GM19468 (cell line): ENCODE measurements around the gene CHRFAM7A.
"Not testable (repeated sequence)": the region's sequence is repeated elsewhere in the genome, so short reads cannot be mapped to it uniquely, and the experiment has no call there.

Source experiments
- ATAC-seq: cut with Tn5 transposase; IDR thresholded peaks from one replicate; pipeline ENCODE4 v1.9.1; 2021; ENCODE audit warnings: mild to moderate bottlenecking, moderate library complexity, moderate number of reproducible peaks; ENCODE audit not compliant: unreplicated experiment; ENCODE audit errors: extremely low read depth

Gene CHRFAM7A

DNA sequence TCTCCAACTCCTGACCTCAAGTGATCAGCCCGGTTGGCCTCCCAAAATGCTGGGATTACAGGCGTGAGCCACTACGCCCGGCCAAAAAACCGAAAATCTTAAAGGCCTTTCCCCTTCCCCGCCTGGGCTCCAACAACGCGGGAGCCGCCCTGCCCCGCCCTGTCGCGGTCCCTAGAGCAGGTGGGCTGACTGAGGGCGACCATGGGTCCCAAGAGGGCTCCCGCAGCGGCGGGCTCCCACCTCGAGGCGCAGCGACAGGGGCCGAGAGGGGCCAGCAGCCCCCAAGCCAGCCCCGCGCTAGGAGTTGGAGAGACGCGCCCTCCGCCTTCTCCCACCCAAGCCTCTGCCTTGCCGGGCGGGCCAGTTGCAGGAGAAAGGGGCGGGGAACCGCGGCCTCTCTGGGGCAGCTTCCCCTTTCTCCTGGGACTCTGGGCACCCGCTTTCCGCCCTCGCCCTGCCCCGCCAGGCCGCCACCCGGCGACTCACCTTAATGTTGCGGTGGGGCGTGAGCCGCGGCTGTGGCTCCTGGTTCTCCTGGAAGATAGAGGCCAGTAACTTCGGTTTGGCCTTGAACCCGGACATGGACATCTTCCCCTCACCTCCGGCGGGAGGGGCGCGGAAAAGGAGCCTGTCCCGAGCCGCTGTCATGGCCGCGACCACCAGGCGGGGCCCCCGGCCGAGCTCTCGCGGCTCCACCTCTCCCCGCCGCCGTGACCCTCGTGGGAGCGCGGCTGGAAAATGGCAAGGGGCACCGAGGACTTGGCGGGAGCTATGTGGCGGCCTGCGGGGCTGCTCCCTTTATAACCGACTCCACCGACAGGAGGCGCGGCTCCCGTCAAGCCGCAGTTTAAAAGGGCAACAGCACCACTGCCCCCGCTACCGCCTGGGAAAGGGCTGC, at the start of gene CHRFAM7A:
Gene CHRFAM7A, minus strand, starts transcription at position 775 of the 898 bp plus-strand sequence. CDS start 10,189 bp downstream, outside the sequence.
- ATAC-seq = not testable (repeated sequence)

DNA sequence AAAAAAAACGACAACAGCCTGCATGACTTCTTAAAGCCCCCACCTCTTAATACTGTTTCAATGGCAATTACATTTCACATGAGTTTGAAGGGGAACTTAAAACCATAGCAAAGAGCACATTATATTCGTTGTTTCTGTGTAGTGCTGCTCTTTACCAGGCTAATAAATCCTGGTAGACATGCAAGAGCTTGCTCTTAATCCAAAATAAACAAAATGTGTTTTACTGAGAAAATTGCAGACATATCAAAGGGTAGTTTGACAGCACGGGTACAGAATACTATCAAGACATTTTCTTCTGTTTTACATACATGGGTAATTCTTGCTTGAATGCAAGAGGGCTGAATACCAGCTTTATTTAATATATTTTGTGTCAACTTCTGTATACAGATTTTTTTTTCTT, 45.0 kb upstream of the CHRFAM7A start:
- ATAC-seq = not testable (repeated sequence)

DNA sequence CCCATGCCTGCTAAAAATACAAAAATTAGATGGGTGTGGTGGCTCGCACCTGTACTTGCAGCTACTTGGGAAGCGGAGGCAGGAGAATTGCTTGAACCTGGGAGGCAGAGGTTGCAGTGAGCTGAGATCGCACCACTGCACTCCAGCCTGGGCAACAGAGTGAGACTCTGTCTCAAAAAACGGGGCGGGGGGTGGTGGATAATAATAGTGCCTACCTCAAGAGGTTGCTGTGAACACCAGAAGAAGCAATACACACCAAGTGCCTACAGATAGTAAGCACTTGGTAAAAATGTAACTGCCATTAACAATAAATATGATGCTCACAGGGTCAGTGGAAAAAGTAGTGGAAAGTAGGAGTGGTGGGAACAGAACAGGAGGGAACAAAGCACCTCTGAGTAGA, 42.5 kb upstream of the CHRFAM7A start:
- ATAC-seq = not testable (repeated sequence)

DNA sequence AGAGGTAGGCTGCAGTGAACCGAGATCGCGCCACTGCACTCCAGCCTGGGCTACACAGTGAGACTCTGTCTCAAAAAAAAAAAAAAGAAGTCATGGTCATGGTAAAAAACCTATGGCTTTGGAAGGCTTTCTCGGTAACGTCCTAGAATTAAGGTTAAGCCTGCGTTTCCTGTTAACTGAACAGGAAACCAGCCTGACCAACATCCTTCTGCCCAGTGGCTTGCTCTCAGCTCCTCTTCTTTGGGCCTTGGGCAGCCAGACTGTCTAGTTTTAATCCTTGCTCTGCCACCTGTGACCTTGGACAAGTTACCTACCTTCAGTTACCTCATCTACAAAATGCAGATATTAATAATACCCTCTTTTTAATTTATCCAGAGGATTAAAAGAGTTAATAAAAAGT, 27.4 kb upstream of the CHRFAM7A start:
- ATAC-seq = not testable (repeated sequence)

DNA sequence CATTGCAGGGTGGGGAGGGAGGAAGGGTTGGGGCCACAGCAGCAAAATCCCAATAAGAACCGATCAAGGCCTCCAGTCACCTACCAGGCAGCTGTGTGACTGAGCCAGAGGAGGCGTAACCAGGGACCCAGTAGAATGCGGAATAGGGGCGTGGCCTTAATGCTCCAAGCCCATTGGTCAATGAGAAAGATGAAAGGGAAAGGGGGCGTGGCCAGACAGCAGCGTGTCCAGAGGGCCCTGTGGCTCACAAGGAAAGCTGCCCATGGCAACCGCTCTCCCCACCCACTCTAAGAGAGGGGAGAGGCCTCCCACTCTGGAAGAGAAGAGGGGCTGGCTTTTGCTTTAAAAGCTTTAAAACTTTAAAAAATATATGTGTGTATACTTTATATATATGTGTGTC, 20.8 kb upstream of the CHRFAM7A start, which contains the start of gene GOLGA8R:
Gene GOLGA8R, minus strand, starts transcription at position 101 of the 400 bp plus-strand sequence. Its CDS starts 98 bp downstream, at position 3.
- ATAC-seq = not testable (repeated sequence)

DNA sequence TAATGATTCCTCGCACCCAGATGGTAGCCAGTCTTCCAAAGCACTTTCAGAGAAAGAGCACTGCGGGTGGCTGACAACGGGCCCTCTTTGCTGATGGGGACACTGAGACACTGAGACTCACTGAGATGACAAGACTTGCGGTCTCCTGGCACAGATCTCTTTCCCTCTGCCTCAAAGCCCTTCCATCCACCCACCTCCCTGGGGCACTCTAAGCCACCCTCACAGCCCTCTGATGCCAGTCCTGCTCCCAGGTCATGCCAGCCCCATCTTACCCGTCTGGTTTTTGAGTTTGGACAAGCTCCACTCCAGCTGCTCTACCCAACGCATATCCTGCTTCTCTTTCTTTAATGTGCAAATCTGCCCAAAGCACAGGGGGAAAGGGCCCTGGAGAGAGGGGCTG, 14.3 kb upstream of the CHRFAM7A start:
- not testable (repeated sequence) for ATAC-seq

DNA sequence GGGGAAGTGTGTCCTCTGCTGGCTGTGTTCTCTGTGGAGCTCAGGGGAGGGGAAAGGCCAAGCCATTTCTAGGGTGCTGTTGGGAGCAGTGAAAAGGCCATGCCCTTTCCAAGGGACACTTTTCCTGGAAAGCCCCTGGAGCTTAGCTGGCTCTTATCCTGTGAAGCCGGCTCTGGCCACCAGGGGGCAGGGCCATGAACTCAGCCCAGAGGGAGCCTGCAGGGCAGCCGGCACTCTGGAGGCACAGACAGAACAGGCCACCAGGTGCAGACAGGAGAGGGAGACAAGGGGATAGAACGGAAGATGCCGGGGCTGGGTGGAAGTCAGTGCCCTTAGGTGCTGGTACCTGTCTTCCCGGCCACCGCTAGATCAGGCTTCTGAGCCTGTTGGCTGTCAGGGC, 5.6 kb upstream of the CHRFAM7A start:
- ATAC-seq = not testable (repeated sequence)

DNA sequence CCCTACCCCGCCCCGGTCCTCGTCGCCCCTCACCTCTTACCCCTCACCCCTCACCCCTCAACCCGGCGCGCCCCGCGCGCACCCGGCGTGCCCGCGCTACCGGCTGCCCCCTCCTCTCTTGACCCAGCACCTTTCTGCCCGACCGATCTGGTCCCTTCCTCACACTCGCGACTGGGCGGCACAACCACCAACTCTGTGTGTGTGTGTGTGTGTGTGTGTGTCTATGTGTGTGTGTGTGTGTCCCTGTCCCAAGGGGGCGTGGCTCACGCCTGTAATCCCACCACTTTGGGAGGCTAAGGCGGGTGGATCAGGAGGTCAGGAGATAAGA, 288 bp upstream of the CHRFAM7A start:
- not testable (repeated sequence) for ATAC-seq

DNA sequence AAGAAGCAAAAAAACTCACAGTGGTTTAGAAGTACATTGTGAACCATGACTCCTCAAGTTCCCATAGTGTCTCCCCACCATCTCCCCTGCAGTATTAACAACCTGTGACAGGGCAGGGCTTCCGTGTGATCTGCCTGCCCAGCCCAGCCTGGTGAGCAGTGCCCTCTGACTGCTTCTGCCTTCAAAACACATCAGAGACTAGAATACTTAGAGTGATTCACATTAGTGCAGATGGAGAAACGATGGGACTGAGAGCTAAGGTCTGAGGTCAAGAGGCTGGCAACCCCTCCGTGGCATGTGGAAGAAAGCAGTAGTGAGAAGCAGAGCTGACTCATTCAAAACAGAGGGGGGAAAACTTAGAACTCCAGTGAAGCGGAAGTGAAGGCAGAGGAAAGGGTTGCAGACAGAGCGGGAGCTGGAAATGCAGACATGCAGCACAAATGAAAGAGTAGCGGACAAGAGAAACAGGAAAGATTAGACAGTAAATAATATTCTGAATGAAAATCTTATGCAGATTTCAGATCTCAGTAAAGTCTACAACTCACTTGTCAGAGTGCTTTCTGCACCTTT, 6.9 kb downstream of the CHRFAM7A start:
- ATAC-seq = not testable (repeated sequence)

DNA sequence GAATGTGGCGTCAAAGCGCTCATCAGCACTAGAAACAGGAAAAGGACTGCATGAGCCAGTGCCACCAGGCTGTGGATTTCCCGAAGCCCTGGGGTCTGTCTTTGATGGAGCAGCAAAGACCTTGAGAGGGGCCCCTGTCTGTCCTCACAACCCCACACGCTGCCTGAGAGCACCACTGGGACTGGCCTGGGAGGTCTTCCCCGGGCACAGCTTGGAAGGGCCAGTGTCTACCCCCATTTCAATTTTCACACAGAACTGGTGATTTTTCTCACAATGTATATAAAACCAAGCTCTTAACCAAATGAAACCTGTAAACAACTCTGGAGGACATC, 16.3 kb downstream of the CHRFAM7A start:
- not testable (repeated sequence) for ATAC-seq

DNA sequence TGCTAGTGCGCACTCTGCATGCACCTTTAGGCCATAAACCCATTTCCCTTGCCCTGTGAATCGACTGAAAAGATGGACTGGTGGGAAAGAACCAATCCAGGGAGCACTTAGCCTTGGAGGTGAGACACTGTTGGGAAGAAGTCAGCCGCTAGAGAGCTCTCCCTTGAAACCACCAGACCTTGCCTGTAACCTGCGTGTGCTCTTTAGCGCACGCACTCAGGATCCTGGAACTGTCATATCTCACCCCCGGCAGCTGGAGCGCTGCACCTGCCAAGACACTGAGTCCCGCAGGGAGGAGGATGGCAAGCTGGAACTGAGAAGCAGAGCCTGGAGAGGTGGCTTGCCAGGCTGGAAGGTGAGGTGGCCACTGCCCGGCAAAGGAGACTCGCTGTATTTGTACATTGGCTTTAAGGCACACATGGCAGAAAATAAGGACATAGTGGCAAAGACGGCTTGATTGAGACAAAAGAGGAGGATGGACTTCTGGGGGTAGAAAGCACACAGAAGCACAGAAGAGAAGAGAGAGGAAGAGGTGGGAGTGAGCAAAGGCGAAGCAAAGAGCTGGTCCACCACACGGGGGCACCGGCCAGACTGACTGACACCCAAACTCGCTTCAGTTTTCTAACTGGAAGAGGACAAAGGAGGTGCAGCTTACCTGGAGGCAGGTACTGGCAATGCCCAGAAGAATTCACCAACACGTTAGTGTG, 16.8 kb downstream of the CHRFAM7A start:
- ATAC-seq = not testable (repeated sequence)

DNA sequence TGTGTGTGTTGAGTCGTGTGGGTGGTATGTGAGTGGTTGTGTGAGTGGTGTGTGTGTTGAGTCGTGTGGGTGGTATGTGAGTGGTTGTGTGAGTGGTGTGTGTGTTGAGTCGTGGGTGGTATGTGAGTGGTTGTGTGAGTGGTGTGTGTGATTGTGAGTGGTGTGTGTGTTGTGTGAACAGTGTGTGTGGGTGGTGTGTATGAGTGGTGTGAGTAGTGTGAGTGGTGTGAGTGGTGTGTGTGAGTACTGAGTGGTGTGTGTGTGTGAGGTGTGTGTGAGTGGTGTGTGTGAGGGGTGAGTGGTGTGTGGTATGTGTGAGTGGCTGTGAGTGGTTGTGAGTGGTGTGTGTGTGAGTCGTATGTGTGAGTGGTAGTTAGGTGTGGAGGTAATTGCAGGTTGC, 17.5 kb downstream of the CHRFAM7A start:
- ATAC-seq = not testable (repeated sequence)

DNA sequence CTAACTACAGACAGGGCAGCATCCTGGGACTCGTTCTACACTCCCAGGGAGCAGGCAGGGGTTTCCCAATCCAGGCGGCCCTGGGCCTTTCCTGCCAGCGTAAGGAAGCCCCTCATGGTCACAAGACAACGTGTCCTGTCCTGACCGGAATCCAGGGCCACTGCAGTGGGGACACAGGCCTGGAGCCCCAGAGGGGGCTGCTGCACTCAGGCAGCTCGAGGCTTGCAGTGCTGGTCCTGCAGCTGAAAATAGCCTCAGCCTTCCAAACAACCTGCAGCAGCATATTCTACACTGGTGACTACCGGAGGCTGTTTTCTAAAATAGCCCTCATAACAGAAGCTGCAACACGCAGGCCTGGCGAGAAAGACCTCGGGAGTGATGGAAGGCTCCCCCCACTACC, 18.5 kb downstream of the CHRFAM7A start:
- not testable (repeated sequence) for ATAC-seq

DNA sequence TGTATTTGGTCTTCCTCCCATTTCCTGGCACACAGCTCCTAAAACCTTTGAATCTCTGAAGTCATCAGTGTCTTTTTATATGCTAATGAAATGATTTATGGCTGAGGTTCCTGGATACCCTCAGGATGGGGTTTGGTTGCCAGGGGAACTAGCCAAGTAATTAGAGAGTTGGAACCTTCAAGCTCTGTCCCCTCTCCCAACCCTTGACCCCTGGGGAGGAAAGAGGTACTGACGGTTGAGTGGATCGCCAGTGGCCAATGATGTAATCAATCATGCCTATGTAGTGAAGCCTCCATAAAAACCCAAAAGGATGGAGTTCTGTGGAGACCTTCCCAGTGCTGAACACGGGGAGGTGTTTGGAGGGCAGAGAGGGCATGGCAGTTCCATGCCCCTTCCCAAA, 25.1 kb downstream of the CHRFAM7A start:
- not testable (repeated sequence) for ATAC-seq

DNA sequence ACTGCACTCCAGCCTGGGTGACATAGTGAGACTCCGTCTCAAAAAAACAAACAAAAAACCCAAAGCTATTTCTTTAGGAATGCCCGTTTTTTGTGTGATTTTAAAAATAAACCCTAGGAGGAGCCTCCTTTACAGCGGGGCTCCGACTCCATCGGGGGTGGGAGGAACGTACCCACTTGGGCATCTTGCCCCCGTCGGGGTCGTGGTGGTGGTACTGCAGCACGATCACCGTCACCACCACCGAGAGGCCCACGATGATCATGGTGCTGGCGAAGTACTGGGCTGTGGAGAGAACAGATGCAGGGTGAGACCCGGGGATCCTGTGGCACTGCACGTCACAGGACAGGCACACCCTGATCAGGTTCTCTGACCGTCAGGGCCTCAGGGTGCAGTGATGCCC, 26.1 kb downstream of the CHRFAM7A start:
- not testable (repeated sequence) for ATAC-seq

DNA sequence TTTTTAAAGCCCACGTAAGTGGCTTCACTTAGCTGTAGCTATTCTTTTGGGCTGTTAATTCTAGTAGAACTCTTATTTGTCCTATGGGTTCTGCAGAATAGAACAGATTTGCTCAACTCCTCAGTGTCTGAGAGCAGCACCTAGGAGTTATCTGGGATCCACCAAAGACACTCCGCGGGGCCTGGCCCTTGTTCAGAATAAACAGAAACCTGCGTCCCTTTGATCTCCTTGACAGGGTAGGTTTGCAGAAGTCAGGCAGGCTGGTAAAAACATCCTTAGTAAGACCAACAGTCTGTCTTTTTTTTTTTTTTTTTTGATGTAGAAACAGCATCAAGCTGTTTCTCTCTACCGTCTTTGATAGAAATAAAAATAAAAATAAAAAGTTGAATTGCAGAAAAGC, 31.9 kb downstream of the CHRFAM7A start:
- not testable (repeated sequence) for ATAC-seq

DNA sequence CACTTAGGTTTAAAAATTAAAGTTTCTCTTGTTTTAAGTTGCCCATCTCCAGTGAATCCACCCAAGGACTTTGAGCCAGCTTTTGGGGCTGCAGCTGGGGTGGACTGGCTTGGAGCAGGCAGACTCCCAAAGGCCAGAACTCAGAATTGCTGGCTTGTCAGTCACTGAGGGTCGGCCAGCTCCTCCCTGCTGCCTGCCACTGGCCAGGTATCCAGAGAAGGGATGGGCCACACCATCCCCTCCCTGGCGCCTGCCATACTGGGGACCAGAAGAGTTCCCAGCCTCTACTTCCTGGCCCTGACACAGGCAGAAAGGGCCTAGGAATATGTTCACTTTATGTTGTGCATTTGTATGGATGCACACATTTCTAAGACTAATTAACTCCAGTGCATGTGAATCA, 32.4 kb downstream of the CHRFAM7A start:
- ATAC-seq = not testable (repeated sequence)

DNA sequence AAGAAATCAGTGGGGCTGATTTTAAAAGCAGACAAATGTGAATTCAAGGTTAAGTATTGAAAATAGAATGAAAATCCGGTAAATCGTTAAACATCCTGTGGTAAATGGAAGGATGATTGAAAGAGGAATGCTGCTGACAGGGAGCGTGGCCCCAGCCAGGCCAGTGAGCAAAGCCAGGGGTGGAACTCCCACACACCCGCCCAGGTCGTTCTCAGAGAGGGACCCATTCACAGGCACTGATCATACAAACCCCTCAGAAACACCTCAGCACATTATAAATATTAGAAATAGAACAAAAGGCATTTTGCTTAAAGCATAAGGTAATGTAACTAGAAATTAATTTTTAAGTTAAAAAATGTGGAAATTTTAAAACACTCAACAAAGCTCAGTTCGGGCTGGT, 38.3 kb downstream of the CHRFAM7A start:
- not testable (repeated sequence) for ATAC-seq

DNA sequence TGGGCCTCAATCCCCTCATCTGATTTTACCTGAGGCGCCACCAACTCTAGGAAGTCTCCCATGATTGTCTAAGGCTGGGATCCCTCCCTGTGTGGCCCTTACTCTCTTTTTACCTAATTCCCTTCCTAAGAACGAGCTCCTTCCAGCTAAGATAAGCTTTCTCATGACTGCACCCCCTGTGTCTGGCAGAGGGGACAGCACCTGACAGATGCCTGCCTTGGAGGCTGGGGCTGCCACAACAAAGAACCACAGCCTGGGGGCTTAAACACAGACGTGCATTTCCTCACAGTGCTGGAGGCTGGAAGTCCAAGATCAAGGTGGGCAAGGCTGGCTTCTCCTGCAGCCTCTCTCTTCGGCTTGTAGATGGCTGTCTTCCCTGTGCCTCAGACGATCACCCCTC, 43.5 kb downstream of the CHRFAM7A start:
- not testable (repeated sequence) for ATAC-seq

DNA sequence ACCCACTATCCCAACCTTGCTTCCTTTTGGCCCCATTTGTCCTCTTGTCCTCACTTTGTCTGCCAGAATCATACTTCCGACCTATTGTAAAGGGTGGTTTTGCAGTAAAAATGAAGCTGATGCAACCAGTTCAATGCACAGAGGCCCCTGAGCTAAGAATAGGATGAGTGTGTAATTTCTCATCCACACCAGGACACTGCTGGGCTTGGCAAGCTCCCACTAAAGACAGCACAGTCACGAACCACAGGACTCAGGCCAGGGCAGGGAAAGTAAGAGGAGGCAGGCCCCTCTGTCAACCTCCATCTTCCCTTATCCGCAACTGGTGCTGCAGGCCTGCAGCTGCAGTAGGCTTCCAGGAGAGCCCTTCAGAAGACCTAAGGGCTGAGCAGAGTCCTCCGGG, 56.8 kb downstream of the CHRFAM7A start:
- ATAC-seq = not testable (repeated sequence)

DNA sequence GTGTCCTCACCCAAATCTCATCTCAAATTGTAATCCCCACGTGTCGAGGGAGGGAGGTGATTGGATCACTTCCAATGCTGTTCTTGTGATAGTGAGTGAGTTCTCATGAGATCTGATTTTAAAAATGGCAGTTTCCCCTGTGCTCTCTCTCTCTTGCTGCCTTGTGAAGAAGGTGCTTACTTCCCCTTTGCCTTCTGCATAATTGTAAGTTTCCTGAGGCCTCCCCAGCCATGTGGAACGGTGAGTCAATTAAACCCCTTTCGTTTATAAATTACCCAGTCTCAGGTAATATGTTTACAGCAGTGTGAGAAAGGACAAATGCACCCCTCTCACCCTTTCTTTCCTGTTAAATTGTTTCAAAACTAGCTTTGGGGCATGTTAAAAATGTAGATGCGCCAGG, 59.2 kb downstream of the CHRFAM7A start:
- ATAC-seq = peak; percentile 26
